Measurements from ENCODE around the gene LGALS13. TPM values are rescaled to one million over a fixed set of nuclear protein-coding genes. Genes with fewer than 3 reads are reported as not detected.
A peak's percentile ranks its signal among the peaks of the same experiment; 100 is the strongest.

The LGALS13 gene
- polyA plus RNA-seq, 3 donors, result not detected

DNA sequence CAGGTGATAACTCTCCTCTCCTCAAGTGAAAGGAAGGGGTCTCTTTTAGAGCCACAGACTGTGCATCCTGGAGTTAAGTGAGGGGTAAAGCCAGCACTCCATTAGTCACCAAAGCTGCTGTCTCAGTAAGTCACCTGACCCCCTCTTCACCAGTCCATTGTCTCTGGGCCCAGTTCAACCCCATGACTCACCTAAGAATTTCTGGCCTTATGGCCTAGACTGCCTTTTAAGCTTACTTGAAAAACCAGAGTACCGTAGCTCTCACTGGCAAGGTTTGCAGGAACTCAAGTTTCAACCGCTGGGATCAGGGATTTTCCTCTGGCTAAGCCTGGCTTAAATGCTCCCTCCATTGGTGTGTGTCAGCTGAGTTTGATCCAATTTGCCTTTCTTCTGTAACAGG is 38.9 kb upstream of the LGALS13 start:
- Histone ChIP-seq H3K9me3 (replicated peaks in 1 of 2; ENCODE audit: control insufficient read depth in 1 of 2, insufficient read depth in 1 of 2, low read length in 2 of 2) (no peaks in the 10 kb centered on the region), H3K36me3 (replicated peaks in 1 of 2; ENCODE audit: control insufficient read depth in 1 of 2, insufficient read depth in 2 of 2, low read length in 2 of 2) (no peaks in the 10 kb centered on the region), H3K79me2 (ENCODE audit: insufficient read depth, low read length) (no peaks in the 10 kb centered on the region), H3K4me3 (replicated peaks in 1 of 3; ENCODE audit: low read depth in 2 of 3, low read length in 3 of 3) (no peak overlapping the region), H3K4me1 (ENCODE audit: control insufficient read depth in 1 of 2, insufficient read depth in 2 of 2, low read length in 2 of 2) (peaks cover 7% of the 10 kb centered on the region in 2 donors), H3K4me2 (replicated peaks; ENCODE audit: extremely low read depth, low read length, poor library complexity, severe bottlenecking) (no peak overlapping the region), H4K20me1 (ENCODE audit: insufficient read depth, low read length) (no peaks in the 10 kb centered on the region), H3K27me3 (ENCODE audit: control insufficient read depth in 2 of 2, insufficient read depth in 2 of 2, low read length in 2 of 2) (peaks cover 4 to 18% of the 10 kb centered on the region in 2 donors), H3K27ac (ENCODE audit: low read depth in 1 of 2, low read length in 2 of 2) (no peak overlapping the region), H2AFZ (ENCODE audit: insufficient read depth, low read depth, low read length, poor library complexity, severe bottlenecking) (no peak overlapping the region), H3K9ac (ENCODE audit: insufficient read depth, low read length, poor library complexity, severe bottlenecking) (no peak overlapping the region)
- 90% methylated on average over 2 of the region's 2 CpGs for WGBS (ENCODE audit: insufficient coverage)
- DNase-seq, result peak in 1 of 3 donors; percentile 28
- Mint-ChIP-seq H3K36me3 (no peaks in the 10 kb centered on the region), H3K4me1 (peaks cover 7% of the 10 kb centered on the region), H3K27ac (no peak overlapping the region), H3K4me3 (no peak overlapping the region), H3K9me3 (no peaks in the 10 kb centered on the region), H3K27me3 (ENCODE audit: low read depth in 3 of 3) (peaks cover 3 to 19% (median 13%) of the 10 kb centered on the region in 3 donors)
- TF ChIP-seq, protein P1, sequence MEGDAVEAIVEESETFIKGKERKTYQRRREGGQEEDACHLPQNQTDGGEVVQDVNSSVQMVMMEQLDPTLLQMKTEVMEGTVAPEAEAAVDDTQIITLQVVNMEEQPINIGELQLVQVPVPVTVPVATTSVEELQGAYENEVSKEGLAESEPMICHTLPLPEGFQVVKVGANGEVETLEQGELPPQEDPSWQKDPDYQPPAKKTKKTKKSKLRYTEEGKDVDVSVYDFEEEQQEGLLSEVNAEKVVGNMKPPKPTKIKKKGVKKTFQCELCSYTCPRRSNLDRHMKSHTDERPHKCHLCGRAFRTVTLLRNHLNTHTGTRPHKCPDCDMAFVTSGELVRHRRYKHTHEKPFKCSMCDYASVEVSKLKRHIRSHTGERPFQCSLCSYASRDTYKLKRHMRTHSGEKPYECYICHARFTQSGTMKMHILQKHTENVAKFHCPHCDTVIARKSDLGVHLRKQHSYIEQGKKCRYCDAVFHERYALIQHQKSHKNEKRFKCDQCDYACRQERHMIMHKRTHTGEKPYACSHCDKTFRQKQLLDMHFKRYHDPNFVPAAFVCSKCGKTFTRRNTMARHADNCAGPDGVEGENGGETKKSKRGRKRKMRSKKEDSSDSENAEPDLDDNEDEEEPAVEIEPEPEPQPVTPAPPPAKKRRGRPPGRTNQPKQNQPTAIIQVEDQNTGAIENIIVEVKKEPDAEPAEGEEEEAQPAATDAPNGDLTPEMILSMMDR (IDR thresholded peaks at IDR 0.05), result no peak
- intact Hi-C loops (cut with micrococcal nuclease), result no loop called here

DNA sequence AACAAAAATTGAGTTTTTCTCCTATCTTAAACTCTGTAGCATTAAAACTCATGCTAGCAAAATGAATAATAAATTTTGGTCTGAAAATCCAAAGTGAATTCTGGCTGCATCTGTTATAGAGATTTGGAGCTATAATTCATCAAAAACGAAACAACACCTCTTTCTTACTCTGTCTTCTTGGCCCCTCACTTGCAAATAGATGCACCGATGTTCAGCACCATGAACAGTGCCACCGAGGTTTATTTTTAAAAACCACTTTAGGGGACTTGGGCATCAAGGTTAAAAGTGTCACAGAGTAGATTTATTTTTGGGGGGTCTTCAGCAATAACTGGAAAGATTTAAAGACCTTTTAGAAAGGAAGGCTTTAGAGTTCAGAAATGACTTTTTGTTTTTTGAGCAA is 36.3 kb upstream of the LGALS13 start:
- H3K36me3 ChIP-seq (replicated peaks in 1 of 2; ENCODE audit: control insufficient read depth in 1 of 2, insufficient read depth in 2 of 2, low read length in 2 of 2), result no peaks in the 10 kb centered on the region
- H4K20me1 ChIP-seq (ENCODE audit: insufficient read depth, low read length), result no peaks in the 10 kb centered on the region
- WGBS (ENCODE audit: insufficient coverage), result no CpG with 5 or more reads among the region's 3 CpGs
- H3K9ac ChIP-seq (ENCODE audit: insufficient read depth, low read length, poor library complexity, severe bottlenecking), result no peak overlapping the region
- no peak for DNase-seq
- H3K9me3 ChIP-seq (replicated peaks in 1 of 2; ENCODE audit: control insufficient read depth in 1 of 2, insufficient read depth in 1 of 2, low read length in 2 of 2), result no peaks in the 10 kb centered on the region
- H3K79me2 ChIP-seq (ENCODE audit: insufficient read depth, low read length), result no peaks in the 10 kb centered on the region
- no peaks in the 10 kb centered on the region for H3K4me1 ChIP-seq (ENCODE audit: control insufficient read depth in 1 of 2, insufficient read depth in 2 of 2, low read length in 2 of 2)
- H3K4me3 ChIP-seq (replicated peaks in 1 of 3; ENCODE audit: low read depth in 2 of 3, low read length in 3 of 3), result no peak overlapping the region
- intact Hi-C loops (cut with micrococcal nuclease), result no loop called here
- Mint-ChIP-seq H3K4me1 (no peaks in the 10 kb centered on the region), H3K4me3 (no peak overlapping the region), H3K27me3 (ENCODE audit: low read depth in 3 of 3) (peaks cover 8 to 26% (median 13%) of the 10 kb centered on the region in 3 donors), H3K36me3 (no peaks in the 10 kb centered on the region), H3K27ac (no peak overlapping the region), H3K9me3 (no peaks in the 10 kb centered on the region)
- peaks cover 10 to 19% of the 10 kb centered on the region in 2 donors for H3K27me3 ChIP-seq (ENCODE audit: control insufficient read depth in 2 of 2, insufficient read depth in 2 of 2, low read length in 2 of 2)
- no peak overlapping the region for H3K27ac ChIP-seq (ENCODE audit: low read depth in 1 of 2, low read length in 2 of 2)
- TF ChIP-seq, protein P1 (IDR thresholded peaks at IDR 0.05), result no peak
- no peak overlapping the region for H2AFZ ChIP-seq (ENCODE audit: insufficient read depth, low read depth, low read length, poor library complexity, severe bottlenecking)
- H3K4me2 ChIP-seq (replicated peaks; ENCODE audit: extremely low read depth, low read length, poor library complexity, severe bottlenecking), result no peak overlapping the region
